SK-N-SH (cell line): ENCODE data around the gene TAMALIN. TPM values are rescaled to one million over a fixed set of nuclear protein-coding genes. Genes with fewer than 3 reads are reported as not detected.

Experiments
- CTCF ChIA-PET: fragments of 300-600, 350-600 bp; formaldehyde crosslinking; extraction: SDS; loops from one replicate; lab custom pipeline; 2021; lab: Yijun Ruan, JAX
- POLR2A ChIA-PET: fragments of 350-600 bp; sonication (Branson Sonifier 250); formaldehyde crosslinking; extraction: SDS; loops from one replicate; lab custom pipeline; 2020; ENCODE audit warnings: antibody characterized with exemption, inconsistent platforms; lab: Yijun Ruan, JAX
- DNase-seq: peaks from one replicate; pipeline ENCODE4 v3.0.0; 2012
- H2AFZ ChIP-seq: fragments of 200-600 bp; sonication (generic); 2 replicates; pipeline ENCODE4 v1.8.1; 2016; ENCODE audit warnings: antibody characterized with exemption, mild to moderate bottlenecking, low read depth
- H3F3A ChIP-seq: fragments of 200-600 bp; sonication (generic); replicated peaks from 2 replicates; pipeline ENCODE3; 2016; ENCODE audit warnings: antibody characterized with exemption, mild to moderate bottlenecking; ENCODE audit not compliant: insufficient read depth
- H3K27ac ChIP-seq, 2 experiments: fragments of 200-500 bp in 1 of 2; fragments of 200-600 bp in 1 of 2; sonication (Bioruptor generic) in 1 of 2; sonication (generic), shearing (Covaris generic) in 1 of 2; 2 replicates each; pipeline versions ENCODE4 v1.5.1 to v1.6.1; 2014 to 2016; ENCODE audit warnings: low read depth in 2 of 2, inconsistent platforms in 1 of 2, low read length in 1 of 2, mild to moderate bottlenecking in 1 of 2, mixed read lengths in 1 of 2
- H3K27me3 ChIP-seq: fragments of 200-600 bp; sonication (generic), shearing (Covaris generic); 2 replicates; pipeline ENCODE4 v1.6.1; 2016; ENCODE audit warnings: mixed run types; ENCODE audit not compliant: insufficient read depth
- H3K36me3 ChIP-seq, 2 experiments: fragments of 200-500 bp in 1 of 2; fragments of 200-600 bp in 1 of 2; sonication (Bioruptor generic) in 1 of 2; sonication (generic) in 1 of 2; replicated peaks in 1 of 2; 2 replicates each; pipeline versions ENCODE3 to v1.5.1; 2014 to 2016; ENCODE audit warnings: low read length in 1 of 2, mild to moderate bottlenecking in 1 of 2; ENCODE audit not compliant: insufficient read depth in 2 of 2, control insufficient read depth in 1 of 2
- H3K4me1 ChIP-seq, 2 experiments: fragments of 200-500 bp in 1 of 2; fragments of 200-600 bp in 1 of 2; sonication (Bioruptor generic) in 1 of 2; sonication (generic), shearing (Covaris generic) in 1 of 2; 2 replicates each; pipeline versions ENCODE4 v1.5.1 to v1.6.1; 2014 to 2016; ENCODE audit warnings: low read depth in 1 of 2, low read length in 1 of 2, mixed run types in 1 of 2; ENCODE audit not compliant: insufficient read depth in 2 of 2, control insufficient read depth in 1 of 2
- H3K4me2 ChIP-seq: fragments of 200-600 bp; sonication (generic), shearing (Covaris generic); 2 replicates; pipeline ENCODE4 v1.6.1; 2017; ENCODE audit warnings: mixed run types
- H3K4me3 ChIP-seq, 2 experiments: fragments of 200-500 bp in 1 of 2; fragments of 200-600 bp in 1 of 2; sonication (Bioruptor generic) in 1 of 2; sonication (generic), shearing (Covaris generic) in 1 of 2; 2 replicates each; pipeline versions ENCODE4 v1.5.1 to v1.8.1; 2014 to 2016; ENCODE audit warnings: low read depth in 2 of 2, inconsistent platforms in 1 of 2, low read length in 1 of 2, mild to moderate bottlenecking in 1 of 2, mixed read lengths in 1 of 2, moderate library complexity in 1 of 2
- H3K79me2 ChIP-seq: fragments of 200-600 bp; sonication (generic); 2 replicates; pipeline ENCODE4 v1.8.1; 2017; ENCODE audit warnings: mild to moderate bottlenecking; ENCODE audit not compliant: insufficient read depth
- H3K9ac ChIP-seq: fragments of 200-600 bp; sonication (generic); 2 replicates; pipeline ENCODE4 v1.6.1; 2017; ENCODE audit warnings: mixed run types
- H3K9me2 ChIP-seq: fragments of 200-600 bp; sonication (generic); 2 replicates; pipeline ENCODE4 v1.6.1; 2017; ENCODE audit warnings: mixed run types
- H3K9me3 ChIP-seq: fragments of 200-600 bp; sonication (generic); 2 replicates; pipeline ENCODE4 v1.6.1; 2017; ENCODE audit warnings: mixed run types, mild to moderate bottlenecking, moderate library complexity
- H4K20me1 ChIP-seq: fragments of 200-600 bp; sonication (generic); 2 replicates; pipeline ENCODE4 v1.6.1; 2017; ENCODE audit warnings: mild to moderate bottlenecking, mixed run types; ENCODE audit not compliant: insufficient read depth
- EP300 ChIP-seq, 2 experiments: IDR thresholded peaks; 2 replicates each; pipeline versions ENCODE4 v1.4.0 to v1.6.1; 2012; ENCODE audit warnings: borderline replicate concordance in 1 of 2, low read depth in 1 of 2, low read length in 1 of 2
- FOXM1 ChIP-seq: IDR thresholded peaks from 2 replicates; pipeline ENCODE4 v1.4.0; 2012; ENCODE audit warnings: low read depth, mild to moderate bottlenecking
- GATA2 ChIP-seq: sonication (generic); formaldehyde crosslinking; IDR thresholded peaks from 2 replicates; pipeline ENCODE4 v1.5.0; 2020; ENCODE audit warnings: mild to moderate bottlenecking, missing genetic modification reagents
- IRF3 ChIP-seq: fragments of 150-350 bp; IDR thresholded peaks from 2 replicates; pipeline ENCODE4 v1.6.1; 2016; ENCODE audit warnings: mild to moderate bottlenecking, low read depth, low read length
- MEF2A ChIP-seq: IDR thresholded peaks from 2 replicates; pipeline ENCODE4 v1.4.0; 2012; ENCODE audit warnings: low read depth, borderline replicate concordance
- NRF1 ChIP-seq: IDR thresholded peaks from 2 replicates; pipeline ENCODE4 v1.6.1; 2012; ENCODE audit warnings: low read depth, mild to moderate bottlenecking, low read length
- RAD21 ChIP-seq: IDR thresholded peaks from 2 replicates; pipeline ENCODE4 v1.6.1; 2012; ENCODE audit warnings: mild to moderate bottlenecking, low read length
- SIN3A ChIP-seq: IDR thresholded peaks from 2 replicates; pipeline ENCODE4 v1.6.1; 2012; ENCODE audit warnings: low read depth, mild to moderate bottlenecking, low read length, moderate library complexity, borderline replicate concordance
- TAF1 ChIP-seq: IDR thresholded peaks from 2 replicates; pipeline ENCODE4 v1.6.1; 2012; ENCODE audit warnings: low read depth, mild to moderate bottlenecking, low read length, moderate library complexity, borderline replicate concordance
- YY1 ChIP-seq: IDR thresholded peaks from 2 replicates; pipeline ENCODE4 v1.4.0; 2012; ENCODE audit warnings: low read depth, mild to moderate bottlenecking
- WGBS: methylation state at CpG from one replicate; pipeline ENCODE4 v1.1.6; 2017; ENCODE audit warnings: low lambda C conversion rate; 5-methylcytosine and 5-hydroxymethylcytosine counted together
- polyA plus RNA-seq, 3 experiments: library from polyadenylated mRNA; depleted of rRNA; stranded (reverse); fragments of >200 nt; gene quantifications; 2 replicates each; pipeline ENCODE4 v1.2.3, GENCODE V29; 2012

Gene TAMALIN
- polyA plus RNA-seq, 1 of the 3 experiments (the other 2 are of a cell fraction): 2.4 TPM

GRCh38 chr12:52059582-52060497, 53.1 kb downstream of the TAMALIN start:
- H3K9me3 ChIP-seq: no peaks in the 10 kb centered on the region
- no peaks in the 10 kb centered on the region for H4K20me1 ChIP-seq
- ChIA-PET CTCF (interaction anchor here (0.5 to 15.6 kb wide), 7 partner anchors 9 to 67 kb away, joined by 3 to 279 read pairs (median 5); partner anchors contain the start of genes ATG101, NR4A1 and SMIM41), POLR2A (no interaction called here)
- 87% methylated on average over 12 of the region's 12 CpGs for WGBS
- DNase-seq: no peak
- H3K4me1 ChIP-seq: peaks cover 0 to 36% of the 10 kb centered on the region in 2 experiments; a peak in 1 of 4 replicates
- H3K36me3 ChIP-seq: peaks cover 0 to 4% of the 10 kb centered on the region in 2 experiments
- H3K27ac ChIP-seq: no peak overlapping the region
- no peaks in the 10 kb centered on the region for H3K27me3 ChIP-seq
- TF ChIP-seq GATA2 (CRISPR knock-in tag) (no peak), IRF3 (no peak), TAF1 (no peak), FOXM1 (no peak), EP300 (IDR thresholded peaks at IDR 0.05; ENCODE audit: borderline replicate concordance in 1 of 2, low read depth in 1 of 2, low read length in 1 of 2) (no peak), MEF2A (no peak)
- TF ChIP-seq, all 33 proteins: peak for 0
- H3K4me2 ChIP-seq: no peak overlapping the region
- H2AFZ ChIP-seq: no peak overlapping the region
- no peaks in the 10 kb centered on the region for H3K79me2 ChIP-seq
- no peaks in the 10 kb centered on the region for H3F3A ChIP-seq
- no peaks in the 10 kb centered on the region for H3K9me2 ChIP-seq
- H3K4me3 ChIP-seq: no peak overlapping the region
- H3K9ac ChIP-seq: no peak overlapping the region

- H3K4me3 ChIP-seq: no peak overlapping the region
- peaks cover 0 to 36% of the 10 kb centered on the region in 2 experiments; a peak in 1 of 4 replicates for H3K4me1 ChIP-seq
- ChIA-PET CTCF (interaction anchor here (0.5 to 15.6 kb wide), 7 partner anchors 8 to 67 kb away, joined by 3 to 279 read pairs (median 3); partner anchors contain the start of genes ATG101 and NR4A1), POLR2A (no interaction called here)
- DNase-seq: no peak
- TF ChIP-seq GATA2 (CRISPR knock-in tag) (no peak), NRF1 (no peak), SIN3A (no peak), RAD21 (no peak), YY1 (no peak), IRF3 (no peak)
- H3K79me2 ChIP-seq: no peaks in the 10 kb centered on the region
- H2AFZ ChIP-seq: no peak overlapping the region
- H3F3A ChIP-seq: no peaks in the 10 kb centered on the region
- no peaks in the 10 kb centered on the region for H3K9me2 ChIP-seq
- H3K27ac ChIP-seq: no peak overlapping the region
- WGBS: 60% methylated on average over 6 of the region's 14 CpGs
- no peaks in the 10 kb centered on the region for H3K27me3 ChIP-seq
- no peaks in the 10 kb centered on the region for H4K20me1 ChIP-seq
- H3K9ac ChIP-seq: no peak overlapping the region
- no peaks in the 10 kb centered on the region for H3K9me3 ChIP-seq
- peaks cover 0 to 4% of the 10 kb centered on the region in 2 experiments for H3K36me3 ChIP-seq
- no peak overlapping the region for H3K4me2 ChIP-seq
Observed at GRCh38 chr12:52060498-52061177, 53.9 kb downstream of the TAMALIN start.
